Thymus (tissue), 11 donors: ENCODE data around the gene HOXA4. TPM values are rescaled to one million over a fixed set of nuclear protein-coding genes. Genes with fewer than 3 reads are reported as not detected.

Source experiments
- DNase-seq, 9 donors: peaks; one replicate each; pipeline ENCODE4 v3.0.0-alpha.2; 2013; ENCODE audit warnings: low spot score in 9 of 9, low read depth in 6 of 9, missing footprints in 1 of 9
- H3K27ac ChIP-seq, 2 donors: one replicate each; pipeline ENCODE4 v1.5.1; 2013; ENCODE audit warnings: control low read depth in 1 of 2, low read depth in 1 of 2, low read length in 1 of 2, mild to moderate bottlenecking in 1 of 2, moderate library complexity in 1 of 2
- H3K27me3 ChIP-seq, 2 donors: one replicate each; pipeline ENCODE4 v1.5.1; 2013; ENCODE audit warnings: low read length in 1 of 2; ENCODE audit not compliant: control insufficient read depth in 2 of 2, insufficient read depth in 1 of 2
- H3K36me3 ChIP-seq, 2 donors: one replicate each; pipeline ENCODE4 v1.5.1; 2013; ENCODE audit warnings: low read length in 1 of 2, mild to moderate bottlenecking in 1 of 2, moderate library complexity in 1 of 2; ENCODE audit not compliant: control insufficient read depth in 2 of 2, insufficient read depth in 2 of 2
- H3K4me1 ChIP-seq, 2 donors: one replicate each; pipeline ENCODE4 v1.5.1; 2013; ENCODE audit warnings: low read length in 2 of 2; ENCODE audit not compliant: control insufficient read depth in 2 of 2, insufficient read depth in 2 of 2
- H3K4me3 ChIP-seq, 2 donors: one replicate each; pipeline ENCODE4 v1.5.1; 2013; ENCODE audit warnings: low read length in 2 of 2, control low read depth in 1 of 2, mild to moderate bottlenecking in 1 of 2
- H3K9me3 ChIP-seq, 2 donors: one replicate each; pipeline ENCODE4 v1.5.1; 2013; ENCODE audit warnings: low read length in 1 of 2, mild to moderate bottlenecking in 1 of 2; ENCODE audit not compliant: control insufficient read depth in 2 of 2, insufficient read depth in 1 of 2
- WGBS: extraction: QIAGEN DNeasy Blood & Tissue Kit; methylation state at CpG from one replicate; pipeline ENCODE4 v1.1.7; 2013; 5-methylcytosine and 5-hydroxymethylcytosine counted together
- polyA plus RNA-seq: library from polyadenylated mRNA; stranded (reverse); fragments of 200-250 nt; gene quantifications from one replicate; pipeline ENCODE4 v1.2.3, GENCODE V29; 2013
- total RNA-seq: library from RNA; stranded (reverse); fragments of 120-200 nt; gene quantifications from one replicate; pipeline ENCODE4 v1.2.4, GENCODE V29; 2013
- donor health status: healthy.

HOXA4 gene
- total and polyA plus RNA-seq, 2 donors, result 0.42 to 3.0 TPM

DNA sequence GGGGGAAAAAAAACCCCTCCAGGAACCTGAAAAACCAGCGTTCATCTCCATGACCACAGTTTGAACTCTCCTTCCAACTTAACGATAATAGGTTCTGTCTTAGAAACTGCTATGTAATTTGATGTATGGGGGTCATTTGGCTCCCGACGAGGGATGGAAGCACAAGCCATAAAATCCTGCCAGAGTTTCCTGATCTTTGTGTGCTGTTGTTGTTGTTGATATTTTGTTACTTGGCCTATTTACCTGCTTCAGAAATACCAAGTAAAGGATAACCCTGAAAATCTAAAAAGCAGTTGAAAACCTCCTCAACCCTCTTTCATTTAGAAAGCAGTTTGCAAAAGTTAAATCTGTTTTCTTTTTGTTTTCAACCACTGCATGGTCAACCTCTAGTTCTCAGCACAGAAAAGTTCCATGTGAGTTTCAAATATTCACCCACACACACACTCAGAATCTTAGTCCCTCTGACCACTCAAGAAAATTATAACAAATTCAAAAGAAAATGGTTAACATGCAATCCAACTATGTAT lies 18.7 kb downstream of the HOXA4 start:
- DNase-seq, result no peak
- Histone ChIP-seq H3K27ac (peak overlapping the region in 1 of 2 donors; percentile 70), H3K4me1 (peaks cover 0 to 8% of the 10 kb centered on the region in 2 donors)

DNA sequence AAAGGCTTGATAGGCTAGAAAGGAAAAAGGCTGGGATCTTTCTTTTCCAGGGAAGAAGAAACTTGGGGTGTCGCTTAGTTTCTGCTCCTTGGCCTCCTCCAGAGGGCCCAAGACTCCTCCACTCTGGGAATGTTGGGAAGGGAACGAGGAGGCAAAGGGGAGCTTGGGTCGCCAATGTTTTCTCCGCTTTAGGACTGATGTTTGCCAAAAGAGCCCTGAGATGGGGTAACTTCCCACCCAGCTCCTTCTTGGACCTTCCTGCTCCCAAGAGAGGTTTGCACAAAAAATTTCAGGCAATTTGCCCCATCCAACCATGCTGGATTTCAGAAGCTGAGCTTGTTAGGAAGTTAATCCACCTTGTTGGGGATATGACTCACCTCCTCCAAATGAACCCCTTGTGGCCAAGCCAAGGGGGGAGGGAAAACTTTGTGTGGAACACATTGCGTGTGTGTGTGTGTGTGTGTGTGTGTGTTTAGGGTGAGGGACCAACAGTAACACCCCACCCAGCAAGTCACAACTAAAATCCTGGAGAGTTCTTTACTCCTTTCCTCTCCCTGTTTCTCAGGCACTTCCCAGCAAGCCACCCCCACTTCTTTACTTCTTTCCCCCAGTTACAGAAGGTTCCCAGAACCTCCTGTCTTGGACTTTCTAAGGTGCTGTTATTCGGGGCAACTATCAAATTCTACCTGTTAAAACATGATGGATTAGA lies 19.4 kb downstream of the HOXA4 start:
- Histone ChIP-seq H3K36me3 (no peaks in the 10 kb centered on the region), H3K27ac (peak overlapping the region; percentile 25 to 70), H3K4me1 (peaks cover 0 to 8% of the 10 kb centered on the region in 2 donors), H3K4me3 (no peak overlapping the region), H3K9me3 (no peaks in the 10 kb centered on the region), H3K27me3 (peaks cover under 1 to 80% of the 10 kb centered on the region in 2 donors)
- WGBS, result 90% methylated on average over 6 of the region's 6 CpGs
- no peak for DNase-seq

More for the DNA sequence above, 18.7 kb downstream of the HOXA4 start:
- peak overlapping the region in 1 of 2 donors; percentile 9 for H3K4me3 ChIP-seq
- H3K9me3 ChIP-seq, result no peaks in the 10 kb centered on the region
- H3K27me3 ChIP-seq, result peaks cover 0 to 79% of the 10 kb centered on the region in 2 donors
- WGBS, result 95% methylated on average over 4 of the region's 4 CpGs
- no peaks in the 10 kb centered on the region for H3K36me3 ChIP-seq

DNA sequence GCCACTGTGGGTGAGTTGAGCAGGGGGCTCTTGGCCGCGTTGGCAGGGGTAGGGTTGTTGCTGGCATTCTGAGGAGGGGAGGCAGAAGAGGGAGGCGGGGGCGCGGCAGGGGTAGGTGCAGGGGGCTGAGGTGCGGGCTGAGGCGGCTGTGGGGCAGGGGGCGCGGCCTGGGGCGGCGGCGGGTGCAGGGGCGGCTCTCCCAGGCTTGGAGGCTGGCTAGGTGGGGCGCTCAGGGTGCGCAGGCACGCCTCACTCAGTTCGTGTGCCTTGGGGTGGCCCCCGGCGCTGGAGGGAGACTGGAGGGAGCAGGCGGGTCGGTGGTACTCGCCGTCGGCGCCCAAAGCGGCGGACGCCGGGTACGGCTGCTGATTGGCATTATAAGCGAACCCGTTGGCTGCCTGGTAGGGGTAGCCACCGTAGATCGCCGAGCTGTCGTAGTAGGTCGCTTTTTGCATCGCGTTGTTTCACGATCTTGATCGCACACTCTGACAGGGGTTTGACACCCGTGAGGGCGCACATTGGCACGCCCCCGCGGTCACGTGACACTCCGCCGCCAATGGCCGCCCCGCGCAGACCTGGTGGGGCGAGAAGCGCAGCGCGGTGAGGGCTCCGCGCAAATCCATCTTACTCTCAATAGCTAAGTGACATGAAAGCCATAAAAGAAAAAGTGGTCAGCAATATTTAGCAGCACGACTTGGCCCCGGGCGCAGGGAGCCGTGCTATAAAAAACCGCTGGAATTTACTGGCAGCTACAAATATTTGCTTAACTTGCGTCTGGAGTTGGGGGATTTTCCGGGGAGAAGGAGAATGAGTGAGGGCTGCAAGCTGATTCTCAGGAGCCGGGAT lies 20.1 kb downstream of the HOXA4 start:
- Histone ChIP-seq H3K9me3 (no peaks in the 10 kb centered on the region), H3K27ac (peak overlapping the region; percentile 61 to 70), H3K36me3 (no peaks in the 10 kb centered on the region), H3K4me1 (peaks cover 0 to 8% of the 10 kb centered on the region in 2 donors), H3K27me3 (peaks cover 4 to 80% of the 10 kb centered on the region in 2 donors), H3K4me3 (no peak overlapping the region)
- WGBS, result 95% methylated on average over 66 of the region's 66 CpGs
- DNase-seq, result no peak

DNA sequence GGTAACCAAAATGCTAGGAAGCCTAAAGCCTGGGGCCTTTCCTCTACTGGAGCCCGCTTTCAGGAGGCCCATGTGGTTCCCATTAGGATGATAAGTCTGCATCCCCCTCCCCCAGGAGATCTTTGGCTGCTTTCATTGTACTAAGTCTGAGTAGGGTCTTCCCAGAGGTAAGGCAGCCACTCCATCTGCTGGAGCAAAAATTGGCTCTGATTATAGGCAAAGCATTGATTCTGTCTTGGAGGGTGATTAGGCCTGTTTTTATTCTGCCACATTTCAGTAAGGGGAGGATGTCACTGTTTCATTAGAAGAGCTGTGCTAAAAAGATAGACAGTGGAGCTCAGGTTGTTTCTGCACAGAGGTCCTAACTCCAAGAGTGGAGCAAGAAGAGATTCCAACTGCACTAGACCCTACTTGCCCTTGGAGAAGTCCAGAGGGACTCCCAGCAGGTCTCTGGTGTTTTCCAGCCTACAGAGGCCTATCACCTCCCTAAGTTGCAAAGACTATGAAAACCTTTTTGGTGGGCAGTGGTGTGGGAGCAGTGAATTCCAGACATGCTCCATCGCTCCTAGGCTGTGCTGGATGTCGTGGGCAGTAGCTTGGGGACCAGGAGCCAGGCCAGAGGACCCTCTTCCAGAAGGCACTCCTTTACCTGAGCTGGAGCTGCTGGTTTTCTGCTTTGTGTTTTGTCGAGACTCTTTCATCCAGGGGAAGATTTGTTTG lies 20.9 kb downstream of the HOXA4 start:
- 94% methylated on average over 4 of the region's 4 CpGs for WGBS
- Histone ChIP-seq H3K36me3 (no peaks in the 10 kb centered on the region), H3K27me3 (peaks cover 12 to 80% of the 10 kb centered on the region in 2 donors), H3K27ac (peak overlapping the region in 1 of 2 donors; percentile 69), H3K9me3 (no peaks in the 10 kb centered on the region), H3K4me1 (peaks cover 0 to 8% of the 10 kb centered on the region in 2 donors), H3K4me3 (no peak overlapping the region)
- no peak for DNase-seq

DNA sequence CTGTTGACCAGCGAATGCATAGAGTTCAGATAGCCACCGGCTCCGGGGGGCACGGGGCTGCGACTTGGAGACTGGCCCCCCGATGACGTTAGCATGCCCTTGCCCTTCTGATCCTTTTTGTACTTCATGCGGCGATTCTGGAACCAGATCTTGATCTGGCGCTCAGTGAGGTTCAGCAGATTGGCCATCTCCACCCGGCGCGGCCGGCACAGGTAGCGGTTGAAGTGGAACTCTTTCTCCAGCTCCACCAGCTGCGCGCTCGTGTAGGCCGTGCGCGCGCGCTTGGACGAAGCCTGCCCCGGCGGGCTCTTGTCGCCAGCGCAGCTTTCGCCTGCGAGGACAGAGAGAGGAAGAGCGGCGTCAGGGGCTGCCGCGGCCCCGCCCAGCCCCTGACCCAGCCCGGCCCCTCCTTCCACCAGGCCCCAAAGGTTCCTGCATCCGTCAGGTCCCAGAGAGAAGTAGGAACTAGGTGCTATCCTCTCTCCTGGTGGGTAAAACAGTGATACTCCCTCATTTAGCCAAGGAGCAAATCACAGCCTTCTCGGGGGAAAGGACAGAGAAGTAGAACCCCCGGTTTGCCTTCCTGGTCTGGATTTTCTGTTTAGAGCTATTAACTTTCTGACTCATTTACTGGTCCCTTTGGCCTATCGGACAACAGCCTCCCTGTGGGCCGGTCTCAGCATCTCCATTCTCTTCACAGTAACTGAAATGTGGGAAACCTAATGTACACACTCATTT lies 22.0 kb downstream of the HOXA4 start:
- 94% methylated on average over 41 of the region's 41 CpGs for WGBS
- H3K36me3 ChIP-seq, result no peaks in the 10 kb centered on the region
- DNase-seq, result no peak
- peak overlapping the region; percentile 69 to 86 for H3K27ac ChIP-seq
- H3K4me3 ChIP-seq, result no peak overlapping the region
- H3K4me1 ChIP-seq, result peaks cover 0 to 5% of the 10 kb centered on the region in 2 donors
- H3K27me3 ChIP-seq, result peaks cover 18 to 83% of the 10 kb centered on the region in 2 donors
- H3K9me3 ChIP-seq, result peaks cover 0 to 2% of the 10 kb centered on the region in 2 donors

DNA sequence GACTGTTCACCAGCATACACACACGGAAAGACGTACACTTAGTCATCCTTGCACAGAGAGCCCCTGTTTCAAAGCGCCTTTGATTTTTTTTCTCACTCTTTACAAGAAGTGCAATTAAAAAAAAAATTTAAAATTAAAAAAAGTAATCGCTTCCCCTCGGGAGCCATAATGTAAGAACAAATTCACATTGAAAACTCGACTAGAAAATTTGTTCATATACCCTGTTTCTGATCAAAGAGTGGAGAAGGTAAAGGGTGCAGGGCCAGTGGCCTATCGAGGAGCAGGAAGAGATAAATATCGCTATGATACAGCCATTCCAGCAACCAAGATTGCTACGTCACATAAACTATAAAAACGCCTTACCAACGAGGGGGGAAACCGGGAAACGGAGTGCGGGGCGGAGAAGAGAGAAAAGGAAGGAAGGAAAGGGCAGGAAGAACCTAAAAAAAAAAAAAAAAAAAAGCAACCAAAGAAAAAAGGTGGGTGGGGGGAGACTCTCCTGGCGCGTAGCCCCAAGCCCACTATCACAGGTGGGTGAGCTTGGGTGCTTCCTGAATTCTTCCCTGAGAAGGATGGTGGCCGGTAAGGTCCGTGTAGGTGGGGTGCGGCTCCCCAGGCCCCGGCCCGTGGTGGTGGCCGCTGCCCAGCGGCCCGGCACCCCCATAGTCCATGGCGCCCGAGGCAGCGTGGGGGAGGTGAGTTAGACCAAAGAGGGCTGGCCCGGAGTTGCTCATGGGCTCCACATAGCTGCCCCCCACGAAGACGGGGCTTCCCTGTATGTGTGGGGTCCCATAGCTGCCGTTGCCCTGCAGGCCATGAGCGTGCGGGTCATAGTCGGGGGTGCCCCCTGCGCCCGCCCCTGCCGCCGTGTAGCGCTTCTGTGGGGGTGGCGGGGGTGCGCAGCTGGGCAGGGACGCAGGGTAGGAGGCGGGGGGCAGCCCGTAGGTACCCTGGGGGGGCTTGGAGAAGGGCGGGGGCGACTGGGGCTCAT lies 22.9 kb downstream of the HOXA4 start:
- H3K27me3 ChIP-seq, result peaks cover 22 to 83% of the 10 kb centered on the region in 2 donors
- WGBS, result 91% methylated on average over 47 of the region's 47 CpGs

DNA sequence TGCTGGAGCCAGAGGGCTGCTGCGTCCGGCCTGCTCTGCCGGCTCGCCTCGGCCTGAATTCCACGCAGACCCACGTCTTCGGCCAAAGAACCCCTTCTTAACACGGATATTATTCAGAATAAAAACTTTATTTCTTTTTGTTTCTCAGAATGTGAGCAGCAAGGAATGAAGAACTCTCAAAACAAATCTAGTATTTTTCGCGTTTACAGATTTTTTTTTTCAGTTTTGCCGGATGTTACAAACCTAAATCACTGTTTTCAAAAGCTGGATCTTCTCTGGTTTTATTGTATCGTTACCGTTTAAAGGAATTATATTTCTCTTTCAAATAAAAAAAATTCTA lies 23.7 kb downstream of the HOXA4 start:
- H3K4me3 ChIP-seq, result no peak overlapping the region
- peak overlapping the region; percentile 52 to 78 for H3K27ac ChIP-seq
- 90% methylated on average over 14 of the region's 14 CpGs for WGBS
- H3K36me3 ChIP-seq, result no peaks in the 10 kb centered on the region
- no peak for DNase-seq
- peaks cover 0 to 5% of the 10 kb centered on the region in 2 donors for H3K4me1 ChIP-seq
- H3K27me3 ChIP-seq, result peaks cover 27 to 85% of the 10 kb centered on the region in 2 donors
- H3K9me3 ChIP-seq, result peaks cover 0 to 4% of the 10 kb centered on the region in 2 donors

More for the DNA sequence above, 22.9 kb downstream of the HOXA4 start:
- H3K27ac ChIP-seq, result peak overlapping the region; percentile 69 to 86
- no peak for DNase-seq
- no peaks in the 10 kb centered on the region for H3K36me3 ChIP-seq
- H3K4me1 ChIP-seq, result peaks cover 0 to 5% of the 10 kb centered on the region in 2 donors
- H3K9me3 ChIP-seq, result peaks cover 0 to 4% of the 10 kb centered on the region in 2 donors
- no peak overlapping the region for H3K4me3 ChIP-seq
